Measurements from ENCODE around the gene TSPEAR.

GRCh38 chr21:44709426-44710293 lies 1.7 kb downstream of the TSPEAR start:
- TF ChIP-seq CTCF (IDR thresholded peaks at IDR 0.05): no peak
- TF ChIP-seq POLR2A (IDR thresholded peaks at IDR 0.05; ENCODE audit: low read depth): no peak
- TF ChIP-seq POLR2AphosphoS5 (IDR thresholded peaks at IDR 0.05): no peak
